Activated effector memory CD4-positive, alpha-beta T cell treated with anti-CD3 and anti-CD28 coated beads, Interleukin-2, amount 50 U/mL, for 16 hours (primary cell): Measurements from ENCODE around the gene GTF2I.
"Not testable (repeated sequence)": the region's sequence is repeated elsewhere in the genome, so short reads cannot be mapped to it uniquely, and the experiment has no call there.

ENCODE experiments used
- DNase-seq: peaks from one replicate; pipeline ENCODE4 v3.0.0-alpha.2; 2020

The GTF2I gene

DNA sequence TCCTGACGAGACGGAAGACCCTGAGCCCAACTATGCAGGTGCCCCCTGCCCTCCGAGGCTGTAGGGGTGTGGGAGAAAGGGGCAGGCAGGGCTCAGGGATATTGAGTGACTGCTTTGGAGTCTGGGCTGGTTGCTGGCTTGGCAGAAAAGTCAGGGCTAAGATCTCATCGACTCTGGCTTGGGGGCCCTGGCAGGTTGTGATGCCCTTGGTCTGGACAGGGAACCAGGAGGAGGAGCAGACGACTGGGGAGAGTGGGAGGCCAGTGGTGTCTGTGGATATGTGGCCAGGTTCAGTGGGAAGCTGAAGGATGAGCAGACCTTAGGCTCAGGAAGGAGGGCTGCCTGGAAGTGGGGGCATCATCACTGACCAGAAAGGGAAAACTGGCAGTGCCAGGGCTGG, 126.1 kb downstream of the GTF2I start:
- DNase-seq = not testable (repeated sequence)

GRCh38 chr7:74788369-74789150, 131.0 kb downstream of the GTF2I start:
- peak; percentile 98 for DNase-seq

DNA sequence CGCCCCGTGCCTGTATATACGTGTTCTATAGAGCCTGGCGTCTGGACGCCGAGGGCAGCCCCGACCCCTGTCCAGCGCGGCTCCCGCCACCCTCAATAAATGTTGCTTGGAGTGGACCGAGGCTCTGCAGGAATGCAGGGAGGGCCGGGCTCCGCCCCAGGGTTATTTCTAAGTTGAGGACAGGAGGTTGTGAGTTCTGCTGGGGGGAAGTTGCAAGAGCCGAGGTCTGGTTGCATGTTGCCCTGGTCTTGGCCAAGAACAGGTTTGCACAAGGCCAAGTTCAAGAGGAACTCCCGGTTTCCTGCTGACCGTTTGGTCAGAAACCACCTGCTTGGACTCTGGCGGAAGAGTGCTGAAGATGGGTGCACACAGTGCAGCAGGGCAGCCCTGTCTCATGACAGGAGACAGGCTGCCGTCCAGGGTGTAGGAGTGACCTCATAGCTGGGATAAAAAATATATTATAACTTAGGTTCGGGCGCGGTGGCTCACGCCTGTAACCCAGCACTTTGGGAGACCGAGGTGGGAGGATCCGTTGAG, 131.8 kb downstream of the GTF2I start:
- DNase-seq = not testable (repeated sequence)

- not testable (repeated sequence) for DNase-seq
Observed at GRCh38 chr7:74797848-74798622, 140.5 kb downstream of the GTF2I start.

- peak; percentile 63 for DNase-seq
Observed at GRCh38 chr7:74798644-74799043, 141.1 kb downstream of the GTF2I start.
